ENCODE data around the gene RGS1.

DNA sequence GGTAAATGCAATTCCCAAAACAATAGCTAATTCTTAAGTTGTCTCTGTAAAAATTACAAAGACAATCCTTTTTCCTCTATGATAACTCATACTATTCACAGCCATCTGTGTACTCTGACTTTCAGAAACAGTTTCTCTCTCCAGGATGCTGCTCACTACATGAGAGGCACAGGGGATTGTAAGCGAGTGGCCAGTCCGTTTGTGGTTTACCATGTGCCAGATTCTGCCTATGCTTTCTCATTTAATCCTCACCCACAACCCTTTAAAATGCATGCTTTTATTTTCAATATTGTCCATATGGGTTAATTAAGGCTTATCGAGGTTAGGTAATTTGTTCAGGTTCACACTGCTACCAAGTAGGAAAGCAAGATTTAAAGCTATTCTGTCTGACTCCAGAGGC is 23.0 kb downstream of the RGS1 start:
- no peak for TF ChIP-seq EZH2 (IDR thresholded peaks at IDR 0.05; ENCODE audit: low read length, unreplicated experiment)
- TF ChIP-seq, protein P1, sequence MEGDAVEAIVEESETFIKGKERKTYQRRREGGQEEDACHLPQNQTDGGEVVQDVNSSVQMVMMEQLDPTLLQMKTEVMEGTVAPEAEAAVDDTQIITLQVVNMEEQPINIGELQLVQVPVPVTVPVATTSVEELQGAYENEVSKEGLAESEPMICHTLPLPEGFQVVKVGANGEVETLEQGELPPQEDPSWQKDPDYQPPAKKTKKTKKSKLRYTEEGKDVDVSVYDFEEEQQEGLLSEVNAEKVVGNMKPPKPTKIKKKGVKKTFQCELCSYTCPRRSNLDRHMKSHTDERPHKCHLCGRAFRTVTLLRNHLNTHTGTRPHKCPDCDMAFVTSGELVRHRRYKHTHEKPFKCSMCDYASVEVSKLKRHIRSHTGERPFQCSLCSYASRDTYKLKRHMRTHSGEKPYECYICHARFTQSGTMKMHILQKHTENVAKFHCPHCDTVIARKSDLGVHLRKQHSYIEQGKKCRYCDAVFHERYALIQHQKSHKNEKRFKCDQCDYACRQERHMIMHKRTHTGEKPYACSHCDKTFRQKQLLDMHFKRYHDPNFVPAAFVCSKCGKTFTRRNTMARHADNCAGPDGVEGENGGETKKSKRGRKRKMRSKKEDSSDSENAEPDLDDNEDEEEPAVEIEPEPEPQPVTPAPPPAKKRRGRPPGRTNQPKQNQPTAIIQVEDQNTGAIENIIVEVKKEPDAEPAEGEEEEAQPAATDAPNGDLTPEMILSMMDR (conservative IDR thresholded peaks at IDR 0.05; ENCODE audit: low read depth, low read length) = no peak
- TF ChIP-seq EZH2phosphoT487 (IDR thresholded peaks at IDR 0.05; ENCODE audit: borderline replicate concordance, low read length) = no peak
